B cell (primary cell): ENCODE results near the gene SPTBN1. TPM values are rescaled to one million over a fixed set of nuclear protein-coding genes. Genes with fewer than 3 reads are reported as not detected.

ENCODE experiments used
- ATAC-seq: fragments of 200-7000 bp; cut with Tn5 transposase; one replicate; pipeline ENCODE4 v1.10.0; 2021; ENCODE audit warnings: low read depth, mild to moderate bottlenecking, moderate number of reproducible peaks, moderate library complexity
- CTCF ChIA-PET: fragments of 350-600 bp; sonication (Branson Sonifier 250); formaldehyde crosslinking; loops from one replicate; lab custom pipeline; 2021; ENCODE audit warnings: antibody characterized with exemption, inconsistent platforms; lab: Charles Lee
- POLR2A ChIA-PET: fragments of 350-600 bp; sonication (Branson Sonifier 250); formaldehyde crosslinking; loops from one replicate; lab custom pipeline; 2021; ENCODE audit warnings: antibody characterized with exemption; lab: Charles Lee
- DNase-seq: peaks from one replicate; pipeline ENCODE4 v3.0.0; 2013
- H2AFZ ChIP-seq: 2 replicates; pipeline ENCODE4 v1.6.1; 2012; ENCODE audit warnings: mild to moderate bottlenecking, low read depth, low read length; ENCODE audit not compliant: insufficient read depth, poor library complexity, severe bottlenecking
- H3K27ac ChIP-seq, 2 donors: 1 replicate in 1 of 2; 2 replicates in 1 of 2; pipeline ENCODE4 v1.5.1; 2012 to 2013; ENCODE audit warnings: low read length in 2 of 2, mild to moderate bottlenecking in 2 of 2, moderate library complexity in 1 of 2
- H3K27me3 ChIP-seq, 4 experiments: fragments of 200-600 bp in 1 of 4; sonication (generic) in 1 of 4; replicated peaks in 1 of 4; 1 replicate in 2 of 4; 2 replicates in 2 of 4; pipeline versions ENCODE4 v1.6.1 to v1.7.0; 2013 to 2016; ENCODE audit warnings: low read length in 3 of 4, mild to moderate bottlenecking in 2 of 4, mixed read lengths in 1 of 4, moderate library complexity in 1 of 4; ENCODE audit not compliant: insufficient read depth in 4 of 4, control insufficient read depth in 3 of 4; ENCODE audit errors: control extremely low read depth in 1 of 4
- H3K36me3 ChIP-seq, 2 experiments: replicated peaks in 1 of 2; 1 replicate in 1 of 2; 2 replicates in 1 of 2; pipeline versions ENCODE4 v1.6.1 to v1.7.1; 2013; ENCODE audit warnings: low read length in 1 of 2; ENCODE audit not compliant: insufficient read depth in 2 of 2, control insufficient read depth in 1 of 2; ENCODE audit errors: control extremely low read depth in 1 of 2, extremely low read depth in 1 of 2
- H3K4me1 ChIP-seq, 2 donors: fragments of 200-600 bp in 1 of 2; sonication (generic) in 1 of 2; 1 replicate in 1 of 2; 2 replicates in 1 of 2; pipeline versions ENCODE4 v1.5.1 to v1.6.1; 2013 to 2017; ENCODE audit warnings: low read length in 2 of 2; ENCODE audit not compliant: control insufficient read depth in 2 of 2, insufficient read depth in 2 of 2
- H3K4me2 ChIP-seq: replicated peaks from 2 replicates; pipeline ENCODE3; 2012; ENCODE audit warnings: mild to moderate bottlenecking, low read depth, low read length; ENCODE audit not compliant: poor library complexity, severe bottlenecking
- H3K4me3 ChIP-seq, 5 experiments: fragments of 200-600 bp in 1 of 5; sonication (generic) in 1 of 5; 1 replicate in 3 of 5; 2 replicates in 2 of 5; pipeline versions ENCODE4 v1.5.1 to v1.7.0; 2011 to 2016; ENCODE audit warnings: low read length in 4 of 5, mild to moderate bottlenecking in 4 of 5, low read depth in 2 of 5, control low read depth in 1 of 5, moderate library complexity in 1 of 5; ENCODE audit not compliant: insufficient read depth in 1 of 5; ENCODE audit errors: control extremely low read depth in 1 of 5, extremely low read depth in 1 of 5
- H3K79me2 ChIP-seq: fragments of 200-600 bp; sonication (generic); one replicate; pipeline ENCODE4 v1.6.0; 2016; ENCODE audit warnings: low read length; ENCODE audit not compliant: control insufficient read depth, insufficient read depth
- H3K9ac ChIP-seq: fragments of 200-600 bp; sonication (generic); 2 replicates; pipeline ENCODE4 v1.6.1; 2017; ENCODE audit warnings: mild to moderate bottlenecking, low read length, moderate library complexity
- H3K9me3 ChIP-seq, 3 donors: one replicate each; pipeline versions ENCODE4 v1.6.1 to v1.7.1; 2013; ENCODE audit warnings: low read length in 2 of 3; ENCODE audit not compliant: control insufficient read depth in 2 of 3, insufficient read depth in 1 of 3; ENCODE audit errors: control extremely low read depth in 1 of 3
- H4K20me1 ChIP-seq: 2 replicates; pipeline ENCODE4 v1.6.0; 2012; ENCODE audit warnings: mild to moderate bottlenecking, low read length; ENCODE audit not compliant: insufficient read depth, control insufficient read depth, poor library complexity, severe bottlenecking
- H3K27ac Mint-ChIP-seq: one replicate; pipeline ENCODE4 v1.8.0; 2021; ENCODE audit warnings: mixed read lengths
- H3K27me3 Mint-ChIP-seq: one replicate; pipeline ENCODE4 v1.8.0; 2021; ENCODE audit warnings: mixed read lengths
- H3K4me1 Mint-ChIP-seq: one replicate; pipeline ENCODE4 v1.8.0; 2021; ENCODE audit warnings: mixed read lengths
- H3K4me3 Mint-ChIP-seq: one replicate; pipeline ENCODE4 v1.8.0; 2021; ENCODE audit warnings: mixed read lengths
- H3K9me3 Mint-ChIP-seq: one replicate; pipeline ENCODE4 v1.8.0; 2022; ENCODE audit warnings: mixed read lengths; ENCODE audit not compliant: insufficient read depth
- EZH2 ChIP-seq: IDR thresholded peaks from 2 replicates; pipeline ENCODE4 v1.6.1; 2012; ENCODE audit warnings: borderline replicate concordance, low read depth, mild to moderate bottlenecking, moderate library complexity, low read length; ENCODE audit not compliant: insufficient read depth, poor library complexity, severe bottlenecking
- WGBS: methylation state at CpG from one replicate; pipeline ENCODE4 v1.1.5; 2013; ENCODE audit warnings: missing lambda C conversion rate; ENCODE audit not compliant: insufficient coverage; 5-methylcytosine and 5-hydroxymethylcytosine counted together
- intact Hi-C: fragments of 100-400 bp; cut with micrococcal nuclease; formaldehyde crosslinking; loops from one replicate; pipeline ENCODE4 v1.10.0; 2022
- polyA plus RNA-seq: library from polyadenylated mRNA; depleted of rRNA; stranded (reverse); fragments of >200 nt; gene quantifications from 2 replicates; pipeline ENCODE4 v1.2.3, GENCODE V29; 2012
- total RNA-seq, 2 donors: library from RNA; stranded (reverse); fragments of 120-200 nt in 1 of 2; gene quantifications; 1 replicate in 1 of 2; 2 replicates in 1 of 2; pipeline versions ENCODE4 v1.2.3 to v1.2.4, GENCODE V29; 2013 to 2022
- TF ChIP-seq, protein P1 (sequence below): fragments of 200-600 bp; IDR thresholded peaks from one replicate; pipeline ENCODE4 v1.8.0; 2022; ENCODE audit warnings: antibody characterized with exemption, mild to moderate bottlenecking

SPTBN1 gene
- total and polyA plus RNA-seq, 2 donors (not counting 1 experiment from before 2014, with no cell fraction given): 43.7 to 144 TPM

GRCh38 chr2:54649633-54650032 is 193.5 kb downstream of the SPTBN1 start:
- Histone ChIP-seq H3K4me1 (no peaks in the 10 kb centered on the region), H3K36me3 (peaks cover 4 to 99% of the 10 kb centered on the region in 2 experiments), H3K4me3 (no peak overlapping the region), H3K9me3 (no peaks in the 10 kb centered on the region), H3K4me2 (no peak overlapping the region), H2AFZ (no peak overlapping the region), H3K27ac (no peak overlapping the region), H4K20me1 (peaks cover 6% of the 10 kb centered on the region), H3K9ac (no peak overlapping the region), H3K27me3 (no peaks in the 10 kb centered on the region), H3K79me2 (peaks cover 7% of the 10 kb centered on the region)
- H3K9me3 Mint-ChIP-seq: no peaks in the 10 kb centered on the region
- H3K4me1 Mint-ChIP-seq: no peaks in the 10 kb centered on the region
- DNase-seq (no peak), ATAC-seq (no peak)
- CTCF ChIA-PET: interaction anchor here (2.6 kb wide), 1 partner anchor 126 kb away, joined by 14 read pairs; no protein-coding TSS in a partner anchor
- intact Hi-C loops: no loop called here
- TF ChIP-seq, protein P1, sequence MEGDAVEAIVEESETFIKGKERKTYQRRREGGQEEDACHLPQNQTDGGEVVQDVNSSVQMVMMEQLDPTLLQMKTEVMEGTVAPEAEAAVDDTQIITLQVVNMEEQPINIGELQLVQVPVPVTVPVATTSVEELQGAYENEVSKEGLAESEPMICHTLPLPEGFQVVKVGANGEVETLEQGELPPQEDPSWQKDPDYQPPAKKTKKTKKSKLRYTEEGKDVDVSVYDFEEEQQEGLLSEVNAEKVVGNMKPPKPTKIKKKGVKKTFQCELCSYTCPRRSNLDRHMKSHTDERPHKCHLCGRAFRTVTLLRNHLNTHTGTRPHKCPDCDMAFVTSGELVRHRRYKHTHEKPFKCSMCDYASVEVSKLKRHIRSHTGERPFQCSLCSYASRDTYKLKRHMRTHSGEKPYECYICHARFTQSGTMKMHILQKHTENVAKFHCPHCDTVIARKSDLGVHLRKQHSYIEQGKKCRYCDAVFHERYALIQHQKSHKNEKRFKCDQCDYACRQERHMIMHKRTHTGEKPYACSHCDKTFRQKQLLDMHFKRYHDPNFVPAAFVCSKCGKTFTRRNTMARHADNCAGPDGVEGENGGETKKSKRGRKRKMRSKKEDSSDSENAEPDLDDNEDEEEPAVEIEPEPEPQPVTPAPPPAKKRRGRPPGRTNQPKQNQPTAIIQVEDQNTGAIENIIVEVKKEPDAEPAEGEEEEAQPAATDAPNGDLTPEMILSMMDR: no peak
- no peak for TF ChIP-seq EZH2
- H3K4me3 Mint-ChIP-seq: no peak overlapping the region
- POLR2A ChIA-PET: no interaction called here
- H3K27me3 Mint-ChIP-seq: no peaks in the 10 kb centered on the region
- WGBS: 97% methylated on average over 12 of the region's 12 CpGs
- H3K27ac Mint-ChIP-seq: no peak overlapping the region

DNA sequence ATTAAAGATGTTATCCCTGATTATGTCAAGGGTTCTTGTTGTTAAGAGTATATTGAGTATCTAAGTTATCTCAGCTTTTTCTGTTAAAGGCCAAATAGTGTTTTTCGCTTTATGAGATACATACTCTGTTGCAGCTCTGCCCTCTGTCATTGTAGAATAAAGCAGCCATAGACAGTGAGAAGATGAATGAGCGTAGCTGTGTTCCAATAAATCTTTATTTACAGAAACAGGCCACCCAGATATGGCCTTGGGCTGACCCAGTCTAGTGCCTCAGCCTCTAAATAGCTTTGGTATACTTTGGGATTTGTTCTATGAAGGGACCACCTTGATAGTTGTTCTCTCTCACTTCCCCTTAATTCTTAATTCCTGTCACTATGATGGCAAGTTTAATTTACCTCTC is 194.5 kb downstream of the SPTBN1 start:
- no peak for DNase-seq
- H3K4me3 Mint-ChIP-seq: no peak overlapping the region
- Histone ChIP-seq H2AFZ (no peak overlapping the region), H3K27ac (no peak overlapping the region), H3K36me3 (peaks cover 8 to 99% of the 10 kb centered on the region in 2 experiments), H4K20me1 (peaks cover 9% of the 10 kb centered on the region), H3K27me3 (no peaks in the 10 kb centered on the region), H3K4me1 (no peaks in the 10 kb centered on the region), H3K4me2 (no peak overlapping the region), H3K4me3 (no peak overlapping the region), H3K79me2 (peaks cover 7% of the 10 kb centered on the region), H3K9ac (no peak overlapping the region), H3K9me3 (no peaks in the 10 kb centered on the region)
- no peak overlapping the region for H3K27ac Mint-ChIP-seq
- no peaks in the 10 kb centered on the region for H3K27me3 Mint-ChIP-seq
- H3K9me3 Mint-ChIP-seq: no peaks in the 10 kb centered on the region
- POLR2A ChIA-PET: no interaction called here
- no peak for ATAC-seq
- CTCF ChIA-PET: interaction anchor here (0.7 to 2.6 kb wide), 5 partner anchors 9 to 127 kb away, joined by 3 to 14 read pairs (median 3); no protein-coding TSS in a partner anchor
- intact Hi-C loops: no loop called here
- no peaks in the 10 kb centered on the region for H3K4me1 Mint-ChIP-seq
- TF ChIP-seq, protein P1: no peak
- TF ChIP-seq EZH2: no peak
- WGBS: no CpG with 5 or more reads among the region's 2 CpGs
